ENCODE data around the gene NME4.

NME4 gene

GRCh38 chr16:442976-443375 is 46.0 kb downstream of the NME4 start:
- no peaks in the 10 kb centered on the region for H3K27me3 Mint-ChIP-seq (ENCODE audit: low read depth)
- H3K4me3 Mint-ChIP-seq, result no peak overlapping the region
- H3K27ac Mint-ChIP-seq, result no peak overlapping the region
- no peaks in the 10 kb centered on the region for H3K9me3 Mint-ChIP-seq
- H3K36me3 Mint-ChIP-seq (ENCODE audit: low read depth), result no peaks in the 10 kb centered on the region
- H3K4me1 Mint-ChIP-seq (ENCODE audit: low read depth), result peaks cover 3% of the 10 kb centered on the region

- no peak overlapping the region for H3K27ac Mint-ChIP-seq
- H3K36me3 Mint-ChIP-seq (ENCODE audit: low read depth), result no peaks in the 10 kb centered on the region
- H3K27me3 Mint-ChIP-seq (ENCODE audit: low read depth), result no peaks in the 10 kb centered on the region
- H3K4me3 Mint-ChIP-seq, result no peak overlapping the region
- peaks cover 3% of the 10 kb centered on the region for H3K4me1 Mint-ChIP-seq (ENCODE audit: low read depth)
- no peaks in the 10 kb centered on the region for H3K9me3 Mint-ChIP-seq
Observed at GRCh38 chr16:444027-444426, 47.0 kb downstream of the NME4 start.

- H3K27me3 Mint-ChIP-seq (ENCODE audit: low read depth), result no peaks in the 10 kb centered on the region
- H3K4me1 Mint-ChIP-seq (ENCODE audit: low read depth), result peaks cover 3% of the 10 kb centered on the region
- no peak overlapping the region for H3K27ac Mint-ChIP-seq
- no peaks in the 10 kb centered on the region for H3K36me3 Mint-ChIP-seq (ENCODE audit: low read depth)
- H3K4me3 Mint-ChIP-seq, result no peak overlapping the region
- H3K9me3 Mint-ChIP-seq, result no peaks in the 10 kb centered on the region
Observed at GRCh38 chr16:445566-445965, 48.6 kb downstream of the NME4 start.
